AG10803 (cell line): ENCODE results near the gene VARS2.

Experiments used
- DNase-seq: peaks from one replicate; pipeline ENCODE4 v3.0.0; 2010; ENCODE audit warnings: low read depth
- H3K4me3 ChIP-seq: 2 replicates; pipeline ENCODE4 v1.5.1; 2011; ENCODE audit warnings: mild to moderate bottlenecking, low read length, control low read depth
- TF ChIP-seq, protein P1 (sequence below): conservative IDR thresholded peaks from 2 replicates; pipeline ENCODE4 v1.5.1; 2011; ENCODE audit warnings: mild to moderate bottlenecking, low read length, control low read depth, inconsistent platforms

The VARS2 gene

DNA sequence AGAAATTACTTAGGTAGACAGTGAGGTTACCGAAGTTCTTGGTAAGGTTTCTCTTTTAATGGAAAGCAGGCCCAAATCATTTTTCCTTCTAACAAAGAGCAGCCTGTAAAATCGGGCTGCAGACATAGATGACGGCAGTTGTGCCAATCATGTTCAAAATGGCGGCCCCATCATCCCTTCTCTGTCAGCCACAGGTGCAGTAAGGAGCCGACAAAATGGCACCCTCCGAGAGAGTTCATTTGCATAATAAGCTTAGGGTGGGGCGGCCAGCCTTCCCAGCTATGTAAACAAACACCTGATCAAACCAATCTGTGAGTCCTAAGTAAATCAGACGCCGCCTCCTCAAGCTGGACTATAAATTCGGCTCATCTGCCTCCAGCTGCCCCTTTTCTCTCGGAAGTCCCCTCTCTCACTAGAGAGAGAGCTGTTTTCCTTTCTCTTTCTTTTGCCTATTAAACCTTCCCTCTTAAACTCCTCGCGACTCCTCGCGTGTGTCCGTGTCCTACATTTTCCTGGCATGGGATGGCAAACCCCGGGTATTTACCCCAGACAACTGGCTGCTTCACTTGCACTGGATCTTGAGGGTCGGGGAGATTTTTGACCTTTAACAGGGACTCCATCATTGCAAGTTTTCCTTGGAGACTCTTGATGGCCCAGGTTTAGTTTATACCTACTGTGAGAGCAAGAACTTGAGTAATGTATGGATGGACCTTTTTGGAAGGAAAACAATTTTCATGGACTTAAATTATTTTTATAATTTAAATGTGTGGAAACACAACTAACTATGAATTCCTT lies 38.6 kb upstream of the VARS2 start:
- TF ChIP-seq, protein P1, sequence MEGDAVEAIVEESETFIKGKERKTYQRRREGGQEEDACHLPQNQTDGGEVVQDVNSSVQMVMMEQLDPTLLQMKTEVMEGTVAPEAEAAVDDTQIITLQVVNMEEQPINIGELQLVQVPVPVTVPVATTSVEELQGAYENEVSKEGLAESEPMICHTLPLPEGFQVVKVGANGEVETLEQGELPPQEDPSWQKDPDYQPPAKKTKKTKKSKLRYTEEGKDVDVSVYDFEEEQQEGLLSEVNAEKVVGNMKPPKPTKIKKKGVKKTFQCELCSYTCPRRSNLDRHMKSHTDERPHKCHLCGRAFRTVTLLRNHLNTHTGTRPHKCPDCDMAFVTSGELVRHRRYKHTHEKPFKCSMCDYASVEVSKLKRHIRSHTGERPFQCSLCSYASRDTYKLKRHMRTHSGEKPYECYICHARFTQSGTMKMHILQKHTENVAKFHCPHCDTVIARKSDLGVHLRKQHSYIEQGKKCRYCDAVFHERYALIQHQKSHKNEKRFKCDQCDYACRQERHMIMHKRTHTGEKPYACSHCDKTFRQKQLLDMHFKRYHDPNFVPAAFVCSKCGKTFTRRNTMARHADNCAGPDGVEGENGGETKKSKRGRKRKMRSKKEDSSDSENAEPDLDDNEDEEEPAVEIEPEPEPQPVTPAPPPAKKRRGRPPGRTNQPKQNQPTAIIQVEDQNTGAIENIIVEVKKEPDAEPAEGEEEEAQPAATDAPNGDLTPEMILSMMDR, result no peak
- no peak for DNase-seq
- no peak overlapping the region for H3K4me3 ChIP-seq

DNA sequence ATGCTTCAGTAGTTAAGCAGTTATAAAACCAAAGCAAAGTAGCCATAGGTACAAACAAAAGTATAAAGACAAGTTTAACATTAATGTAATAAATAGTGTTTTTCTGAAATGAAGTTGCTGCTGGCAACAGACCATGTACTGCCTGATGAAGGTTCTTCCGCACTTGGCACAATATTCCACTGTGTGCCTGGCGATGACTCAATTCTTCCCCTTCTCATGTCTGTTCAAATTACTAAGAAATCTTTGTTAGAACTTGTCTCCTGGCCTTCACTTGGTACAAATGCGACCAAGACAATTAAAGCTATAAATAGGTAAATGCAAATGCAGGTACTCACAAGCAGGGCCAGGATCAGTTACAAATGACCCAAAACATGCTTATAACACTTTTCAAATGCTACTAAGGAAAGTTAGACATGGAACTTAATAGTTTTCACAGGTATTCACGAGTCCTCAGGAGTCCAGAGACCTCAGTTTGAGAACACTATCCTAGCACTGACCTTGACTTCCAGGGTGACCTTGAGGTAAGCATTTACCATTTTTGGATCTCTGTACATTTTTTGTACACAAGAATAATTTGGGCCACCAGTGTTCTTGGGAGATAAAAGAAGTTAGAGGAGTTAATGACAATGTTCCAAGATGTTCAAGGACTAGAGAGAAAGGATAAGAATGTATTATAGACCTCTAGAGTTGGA lies 37.9 kb upstream of the VARS2 start:
- peak; percentile 43 for DNase-seq

DNA sequence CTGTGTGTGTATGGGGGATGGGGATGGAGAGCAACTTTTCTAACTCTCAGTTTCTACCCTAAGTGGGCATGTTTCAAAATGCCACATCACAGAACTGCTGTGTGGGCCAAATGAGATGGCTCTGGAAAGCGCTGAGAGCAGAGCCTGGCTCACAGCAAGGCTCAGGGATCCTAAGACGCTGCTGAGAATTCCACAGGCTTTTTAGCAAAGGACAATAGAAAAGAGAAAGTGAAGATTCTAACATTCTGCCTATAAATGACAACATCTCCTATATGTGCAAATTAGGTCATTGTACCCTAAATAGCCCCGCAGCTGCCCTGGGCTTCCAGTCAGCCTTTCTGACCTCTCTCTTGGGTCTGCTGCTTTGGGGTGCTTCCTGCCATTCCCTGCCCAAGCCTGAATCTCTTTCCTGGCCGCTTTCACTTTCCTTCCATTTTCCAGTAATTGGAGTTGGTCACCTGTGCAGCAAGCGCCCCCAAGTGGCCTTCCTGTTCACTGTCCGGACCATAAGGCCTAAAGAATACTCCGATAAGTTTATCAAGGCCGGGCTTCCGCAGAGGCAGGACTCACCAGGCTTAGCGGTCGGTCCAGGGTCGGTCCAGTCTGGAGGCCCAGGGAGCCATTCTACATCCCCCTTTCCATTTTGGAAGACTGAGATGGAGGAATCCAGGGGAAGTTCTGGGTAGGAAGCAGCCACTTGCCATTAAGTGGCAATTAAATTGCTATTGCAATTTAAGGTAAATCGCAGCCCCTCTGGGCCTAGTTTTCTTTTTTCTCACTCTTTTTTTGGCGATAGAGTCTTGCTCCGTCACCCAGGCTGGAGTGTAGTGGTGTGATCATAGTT lies 36.4 kb upstream of the VARS2 start:
- H3K4me3 ChIP-seq, result peak overlapping the region; percentile 46
- TF ChIP-seq, protein P1, result peak; percentile 91
- DNase-seq, result peak; percentile 90

More for the DNA sequence above, 37.9 kb upstream of the VARS2 start:
- no peak overlapping the region for H3K4me3 ChIP-seq
- TF ChIP-seq, protein P1, result no peak

- H3K4me3 ChIP-seq, result no peak overlapping the region
- DNase-seq, result no peak
Measured at GRCh38 chr6:30879684-30880427, 34.2 kb upstream of the VARS2 start.

GRCh38 chr6:30880698-30881252 lies 33.3 kb upstream of the VARS2 start:
- H3K4me3 ChIP-seq, result no peak overlapping the region
- DNase-seq, result no peak
- TF ChIP-seq, protein P1, result no peak

More at GRCh38 chr6:30879684-30880427, 34.2 kb upstream of the VARS2 start:
- TF ChIP-seq, protein P1, result no peak
